ENCODE data around the gene CCND1. TPM values are rescaled to one million over a fixed set of nuclear protein-coding genes. Genes with fewer than 3 reads are reported as not detected.
A peak's percentile ranks its signal among the peaks of the same experiment; 100 is the strongest.

The CCND1 gene
- 82.6 TPM for total RNA-seq

DNA sequence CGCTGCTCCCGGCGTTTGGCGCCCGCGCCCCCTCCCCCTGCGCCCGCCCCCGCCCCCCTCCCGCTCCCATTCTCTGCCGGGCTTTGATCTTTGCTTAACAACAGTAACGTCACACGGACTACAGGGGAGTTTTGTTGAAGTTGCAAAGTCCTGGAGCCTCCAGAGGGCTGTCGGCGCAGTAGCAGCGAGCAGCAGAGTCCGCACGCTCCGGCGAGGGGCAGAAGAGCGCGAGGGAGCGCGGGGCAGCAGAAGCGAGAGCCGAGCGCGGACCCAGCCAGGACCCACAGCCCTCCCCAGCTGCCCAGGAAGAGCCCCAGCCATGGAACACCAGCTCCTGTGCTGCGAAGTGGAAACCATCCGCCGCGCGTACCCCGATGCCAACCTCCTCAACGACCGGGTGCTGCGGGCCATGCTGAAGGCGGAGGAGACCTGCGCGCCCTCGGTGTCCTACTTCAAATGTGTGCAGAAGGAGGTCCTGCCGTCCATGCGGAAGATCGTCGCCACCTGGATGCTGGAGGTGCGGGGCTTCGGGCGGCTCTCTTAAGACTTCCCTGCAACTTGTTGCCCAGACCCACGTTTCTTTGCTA lies at the start of gene CCND1:
Gene CCND1 (plus strand): TSS at position 162 of the 587 bp plus-strand sequence. CDS start 158 bp downstream, at position 320.
- DNase-seq (ENCODE audit: low spot score), result peak; percentile 88

DNA sequence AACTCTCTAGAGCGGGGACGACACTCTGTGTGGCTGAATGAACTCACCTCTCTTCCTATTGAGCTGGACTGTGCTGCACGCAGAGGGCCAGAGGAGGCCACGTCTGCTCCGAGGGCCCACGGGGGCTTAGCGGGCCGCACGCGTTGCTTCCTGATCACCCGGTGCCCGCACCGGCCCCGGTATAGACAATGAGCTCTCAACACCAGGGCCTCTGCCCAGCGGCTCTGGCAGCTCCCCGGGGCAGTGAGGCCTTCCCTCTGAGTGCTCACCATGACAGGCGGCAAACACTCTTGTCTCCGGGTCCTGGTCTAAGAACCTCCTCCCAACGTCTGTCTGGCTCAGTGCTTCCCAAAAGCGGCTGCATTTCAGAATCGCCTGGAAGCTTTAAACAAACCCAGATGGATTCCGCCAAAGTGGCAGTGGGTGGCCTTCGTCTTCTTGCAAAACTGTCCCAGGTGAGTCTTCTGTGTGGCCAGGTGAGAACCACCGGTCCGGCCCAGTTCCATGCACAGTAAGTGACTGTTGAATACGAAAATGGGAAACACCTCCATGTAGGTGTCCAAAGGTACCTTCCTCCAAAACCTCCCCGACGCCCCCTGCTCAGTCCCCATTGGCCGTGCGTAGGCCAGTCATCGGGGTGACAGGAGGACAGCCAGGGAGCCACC lies 47.8 kb upstream of the CCND1 start:
- ATAC-seq (no peak), DNase-seq (ENCODE audit: low spot score) (no peak)

More for the DNA sequence above, at the start of gene CCND1:
- peak; percentile 53 for ATAC-seq

DNA sequence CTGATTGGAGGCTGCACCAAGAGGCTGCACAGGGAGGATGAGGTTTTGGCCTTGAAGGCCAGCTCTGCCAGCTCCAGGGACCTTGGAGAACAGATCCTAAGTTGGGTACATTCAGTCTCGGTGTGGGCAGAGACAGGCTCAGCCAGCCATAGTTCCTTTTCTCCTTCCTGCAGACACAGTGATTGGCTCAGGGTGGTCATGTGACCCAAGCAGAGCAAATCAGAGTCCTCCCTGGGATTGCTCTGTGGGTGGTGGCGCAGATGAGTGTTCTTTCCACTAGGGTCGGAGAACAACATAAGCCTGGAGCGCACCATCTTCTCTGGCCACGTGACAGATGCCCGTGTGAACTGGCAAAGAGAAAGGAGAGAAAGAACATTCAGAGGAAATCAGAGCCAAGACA lies 47.1 kb upstream of the CCND1 start:
- ATAC-seq, result no peak
- DNase-seq (ENCODE audit: low spot score), result no peak

DNA sequence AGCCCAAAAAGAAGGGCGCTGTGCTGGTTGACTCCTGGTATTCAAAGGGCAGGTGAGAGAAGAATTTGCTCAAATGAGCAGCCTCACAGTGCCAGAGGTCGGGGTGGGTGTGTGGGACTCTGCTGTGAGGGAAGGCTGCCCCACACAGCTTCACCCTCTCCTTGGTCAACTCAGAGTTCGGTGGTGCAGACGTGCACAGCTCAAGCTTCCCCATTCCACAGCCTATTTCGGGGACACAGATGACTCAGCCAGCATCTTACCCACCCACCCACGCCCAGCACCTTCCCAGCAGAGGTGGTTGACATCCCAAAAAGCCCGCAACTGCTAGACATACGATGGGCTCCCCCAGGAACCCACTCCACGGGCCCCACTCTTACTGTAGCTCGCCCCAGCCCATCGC lies 46.5 kb upstream of the CCND1 start:
- no peak for DNase-seq (ENCODE audit: low spot score)
- no peak for ATAC-seq

DNA sequence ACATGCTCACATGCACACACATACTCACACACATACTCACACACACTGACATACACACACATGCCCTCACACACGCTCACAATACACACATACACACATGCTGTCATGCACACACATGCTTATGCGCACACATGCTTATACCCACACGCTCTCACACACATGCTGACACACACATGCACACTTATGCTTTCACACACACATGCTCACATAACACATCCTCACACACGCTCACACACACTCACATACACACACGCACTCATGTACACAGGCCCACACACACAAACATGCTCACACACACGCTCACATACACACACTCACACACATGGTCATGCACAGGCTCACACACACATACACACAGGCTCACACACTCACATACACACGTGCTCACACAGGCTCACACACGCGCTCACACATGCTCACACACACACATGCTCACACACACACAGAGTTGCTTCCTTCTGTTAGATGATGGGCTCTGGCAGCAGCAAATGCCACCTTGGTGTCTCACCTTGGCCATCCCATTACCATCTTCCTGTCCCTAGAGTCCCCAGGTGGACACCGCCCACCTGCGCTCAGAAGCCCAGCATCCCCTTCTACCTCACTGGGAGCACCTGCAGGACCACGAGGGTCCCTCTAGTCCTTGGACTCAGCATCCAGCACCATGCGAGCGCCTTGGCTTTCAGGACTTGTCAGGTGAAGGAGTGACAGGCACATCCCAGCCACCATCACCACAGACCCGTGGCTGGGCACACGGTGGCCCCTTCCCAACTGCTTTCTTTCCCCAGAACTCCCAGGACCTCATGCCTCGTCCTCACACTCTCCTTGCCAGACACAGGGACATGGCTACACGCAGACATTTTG lies 44.9 kb upstream of the CCND1 start:
- DNase-seq (ENCODE audit: low spot score), result no peak
- ATAC-seq, result no peak

DNA sequence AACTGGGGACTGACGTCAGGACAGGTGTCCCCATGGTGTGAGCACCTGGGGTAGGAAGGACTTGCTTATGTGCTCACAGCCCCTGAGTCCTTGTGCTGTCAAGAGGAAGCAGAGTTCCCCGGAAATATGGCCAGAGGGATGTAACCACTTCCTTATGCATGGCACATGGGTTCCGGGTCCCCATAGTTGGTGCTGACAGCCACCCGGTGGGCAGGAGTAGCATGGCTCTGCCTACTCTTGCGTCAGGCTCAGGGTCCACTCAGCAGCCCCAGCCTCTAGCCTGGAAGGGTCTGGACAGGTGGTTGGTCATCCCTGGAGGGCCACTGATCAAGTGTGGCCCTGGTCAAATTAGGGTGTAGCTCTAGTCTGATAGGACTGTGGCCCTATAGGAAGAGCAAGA lies 42.8 kb upstream of the CCND1 start:
- no peak for DNase-seq (ENCODE audit: low spot score)
- peak; percentile 53 for ATAC-seq

DNA sequence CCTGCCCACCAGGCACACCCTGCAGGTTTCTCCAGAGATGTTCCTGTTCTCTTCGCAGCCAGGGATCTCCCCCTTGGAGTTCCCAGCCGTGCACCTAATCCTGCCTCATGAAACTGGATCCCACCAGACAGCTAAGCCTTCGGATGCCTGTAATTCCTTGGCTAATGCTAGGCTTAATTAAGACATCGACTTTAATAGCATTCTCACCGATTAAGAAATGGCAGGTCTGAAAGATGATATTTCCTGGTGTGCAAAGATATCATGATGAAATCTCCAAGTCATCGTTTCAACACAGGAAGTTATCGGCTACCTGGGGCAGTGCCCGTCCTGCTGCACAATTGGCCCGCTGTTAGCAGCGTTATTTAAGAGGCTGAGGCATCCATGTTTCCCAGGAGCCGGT lies 41.5 kb upstream of the CCND1 start:
- ATAC-seq, result no peak
- no peak for DNase-seq (ENCODE audit: low spot score)

DNA sequence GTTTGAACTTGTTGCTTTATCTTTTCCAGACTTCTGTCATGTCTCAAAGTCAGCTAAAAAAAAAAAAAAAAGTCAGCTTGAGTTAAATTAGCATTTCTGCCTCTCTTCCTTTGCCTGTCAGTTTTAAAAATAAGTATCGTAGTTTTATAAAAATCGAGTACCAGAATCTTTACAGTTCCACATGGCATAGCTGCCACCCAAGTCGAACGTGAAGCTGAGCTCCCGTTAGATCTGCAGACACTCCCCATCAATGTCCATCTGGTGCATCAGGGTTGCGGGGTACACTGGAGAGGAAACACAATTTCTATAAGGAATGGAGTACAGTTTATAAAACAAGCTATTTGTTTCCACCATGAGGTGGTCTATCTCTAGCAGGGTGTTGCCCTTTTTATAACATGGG lies 41.0 kb upstream of the CCND1 start:
- no peak for DNase-seq (ENCODE audit: low spot score)
- no peak for ATAC-seq

DNA sequence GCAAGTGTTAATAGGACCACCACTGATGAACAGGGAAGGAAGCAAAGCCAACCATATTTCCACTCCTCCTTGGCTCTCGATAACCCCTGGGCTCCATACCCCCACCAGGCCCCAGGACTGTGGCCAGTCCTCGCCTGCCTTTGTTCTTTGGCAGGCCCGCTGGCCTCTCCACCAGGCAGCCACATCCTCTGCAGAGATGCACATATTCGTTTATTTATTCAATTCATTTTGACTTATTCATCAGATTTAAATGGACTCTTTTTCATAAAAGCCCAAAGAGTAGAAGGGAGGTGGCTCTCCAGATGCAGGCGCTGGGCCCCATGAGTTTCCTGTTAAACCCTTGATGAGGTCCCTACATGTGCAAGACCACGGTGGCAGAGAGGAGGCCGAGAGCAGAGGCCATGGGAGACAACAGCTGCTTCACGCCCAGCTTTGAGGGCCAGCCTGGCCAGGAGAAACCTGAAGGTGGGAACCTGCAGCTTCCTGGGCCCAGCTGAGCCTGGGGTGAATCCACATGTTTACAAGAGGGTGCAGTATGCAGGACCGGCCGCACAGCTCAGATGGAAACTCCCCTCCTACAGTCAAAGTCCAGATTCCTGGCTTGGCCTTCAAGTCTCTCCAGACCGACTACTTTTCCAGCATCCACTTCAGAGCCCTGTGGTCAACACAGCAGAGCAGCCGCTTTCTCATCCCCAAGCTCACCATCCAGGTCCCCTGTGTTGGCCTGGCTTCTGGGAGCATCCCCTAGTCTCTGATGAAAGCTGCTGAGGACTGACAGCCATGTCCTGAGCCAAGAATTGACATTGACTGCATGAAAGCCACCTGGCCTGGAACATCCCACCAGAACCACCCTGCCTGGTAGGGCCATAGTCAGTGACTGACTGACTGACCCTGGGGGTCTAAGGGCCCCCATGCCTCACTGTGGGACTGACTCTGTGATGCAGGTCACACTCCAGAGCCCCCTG lies 39.7 kb upstream of the CCND1 start:
- no peak for ATAC-seq
- no peak for DNase-seq (ENCODE audit: low spot score)

DNA sequence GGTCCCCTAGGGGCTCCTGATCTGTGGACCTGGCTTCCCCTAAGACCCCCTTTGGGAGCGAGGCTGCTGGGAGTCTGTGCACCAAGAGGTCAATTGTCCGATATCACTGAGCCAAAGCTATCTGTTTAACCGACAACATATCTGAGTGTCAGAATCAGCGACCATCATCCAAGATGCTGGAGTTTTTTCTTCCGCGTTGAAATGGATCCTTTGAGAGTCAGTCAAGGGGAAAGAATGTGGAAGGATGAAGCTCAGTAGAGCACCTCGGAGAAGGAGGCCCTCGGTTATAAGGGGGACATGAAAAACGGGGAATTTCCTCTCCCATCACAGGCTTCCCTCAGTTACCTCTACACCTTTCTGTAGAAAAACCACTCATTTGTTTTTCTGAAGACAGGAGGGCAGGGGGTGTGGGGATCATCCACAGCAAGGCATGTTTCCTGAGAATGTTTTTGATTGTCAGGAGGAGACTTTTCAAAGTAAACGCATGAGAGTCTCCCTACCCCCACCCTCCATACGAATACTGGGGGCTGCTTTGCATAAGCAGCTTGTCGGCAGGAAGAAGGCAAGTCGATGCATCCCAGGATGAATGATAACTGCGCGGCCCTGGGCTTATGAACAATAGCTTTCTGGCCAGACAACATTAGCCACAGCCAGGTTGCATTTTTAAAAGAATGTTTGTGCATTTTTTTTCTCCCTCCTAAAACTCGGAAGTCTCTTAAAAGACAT lies 37.7 kb upstream of the CCND1 start:
- DNase-seq (ENCODE audit: low spot score) (no peak), ATAC-seq (no peak)

DNA sequence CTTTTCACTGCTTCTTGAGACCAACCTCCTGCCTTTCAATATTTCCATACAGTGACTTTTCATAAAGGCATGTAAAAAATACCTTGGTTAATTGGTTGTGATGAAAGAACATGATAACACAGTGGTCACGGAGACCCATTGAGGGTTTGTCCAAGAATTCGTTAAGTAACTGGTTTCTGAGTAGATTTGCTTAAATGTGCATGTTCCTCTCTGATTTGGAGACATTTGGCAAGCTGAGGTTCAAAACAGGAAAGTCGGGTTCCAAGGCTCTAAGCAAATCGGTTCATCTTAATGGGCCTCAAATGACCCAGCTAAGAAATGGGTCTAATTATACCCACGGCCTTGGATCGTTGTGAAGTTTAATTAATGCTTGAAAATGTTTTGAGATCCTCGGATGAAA lies 36.9 kb upstream of the CCND1 start:
- ATAC-seq (no peak), DNase-seq (ENCODE audit: low spot score) (no peak)

DNA sequence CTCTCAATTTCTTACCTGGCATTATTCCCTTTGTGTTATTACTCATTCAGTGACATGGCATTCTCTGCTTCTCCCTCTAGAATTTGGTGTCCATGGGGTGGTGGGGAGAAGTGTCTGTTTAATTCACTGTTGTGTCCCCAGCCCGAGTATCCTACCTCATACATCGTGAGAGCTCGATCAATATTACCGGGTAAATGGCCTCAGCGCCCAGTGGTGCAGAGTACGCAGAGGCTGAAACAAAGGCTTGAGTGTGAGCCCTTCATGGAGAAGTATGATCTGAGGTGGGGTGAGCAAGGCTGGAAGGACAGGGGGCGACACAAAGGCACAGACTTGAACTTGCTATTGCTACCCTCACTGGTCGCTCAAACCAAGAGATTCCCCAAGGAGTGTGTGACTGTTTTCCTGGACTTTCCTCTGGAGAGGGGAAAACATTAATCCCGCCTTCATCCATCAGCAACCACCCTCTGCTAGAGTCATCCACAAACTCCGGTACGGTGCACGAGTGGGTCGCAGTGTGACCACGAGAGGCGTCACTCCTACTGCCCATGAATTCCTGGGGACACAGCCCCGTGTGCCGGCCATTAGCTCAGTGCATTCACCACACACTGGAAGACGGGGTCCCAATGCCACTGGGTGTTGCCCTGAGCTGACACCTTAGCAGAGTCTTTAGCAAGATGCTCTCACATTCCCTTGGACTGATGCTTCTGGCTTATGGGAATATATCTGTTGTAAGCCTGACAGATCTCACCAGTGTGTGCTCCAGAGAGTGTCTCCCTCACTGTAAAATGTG lies 35.0 kb upstream of the CCND1 start:
- DNase-seq (ENCODE audit: low spot score), result peak; percentile 33
- ATAC-seq, result no peak

DNA sequence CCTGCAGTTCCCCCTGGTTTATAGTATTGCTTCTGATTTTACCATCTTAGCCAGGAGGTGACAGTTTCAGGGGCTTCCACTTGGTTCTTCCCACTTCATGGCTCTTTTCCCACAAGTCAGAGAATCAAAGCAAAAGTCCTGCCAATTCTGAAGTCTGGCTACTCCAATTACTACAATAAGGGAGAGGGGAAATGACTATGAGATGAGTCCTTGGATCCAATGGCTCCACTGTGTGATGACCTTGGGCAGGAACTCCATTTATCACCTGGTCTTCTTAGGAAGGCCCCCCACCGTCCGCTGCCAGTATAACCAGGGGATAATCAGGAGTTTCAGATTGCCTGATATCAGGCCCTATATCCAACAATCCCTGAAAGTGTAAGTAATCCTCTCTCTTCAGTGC lies 31.6 kb upstream of the CCND1 start:
- DNase-seq (ENCODE audit: low spot score) (no peak), ATAC-seq (no peak)

DNA sequence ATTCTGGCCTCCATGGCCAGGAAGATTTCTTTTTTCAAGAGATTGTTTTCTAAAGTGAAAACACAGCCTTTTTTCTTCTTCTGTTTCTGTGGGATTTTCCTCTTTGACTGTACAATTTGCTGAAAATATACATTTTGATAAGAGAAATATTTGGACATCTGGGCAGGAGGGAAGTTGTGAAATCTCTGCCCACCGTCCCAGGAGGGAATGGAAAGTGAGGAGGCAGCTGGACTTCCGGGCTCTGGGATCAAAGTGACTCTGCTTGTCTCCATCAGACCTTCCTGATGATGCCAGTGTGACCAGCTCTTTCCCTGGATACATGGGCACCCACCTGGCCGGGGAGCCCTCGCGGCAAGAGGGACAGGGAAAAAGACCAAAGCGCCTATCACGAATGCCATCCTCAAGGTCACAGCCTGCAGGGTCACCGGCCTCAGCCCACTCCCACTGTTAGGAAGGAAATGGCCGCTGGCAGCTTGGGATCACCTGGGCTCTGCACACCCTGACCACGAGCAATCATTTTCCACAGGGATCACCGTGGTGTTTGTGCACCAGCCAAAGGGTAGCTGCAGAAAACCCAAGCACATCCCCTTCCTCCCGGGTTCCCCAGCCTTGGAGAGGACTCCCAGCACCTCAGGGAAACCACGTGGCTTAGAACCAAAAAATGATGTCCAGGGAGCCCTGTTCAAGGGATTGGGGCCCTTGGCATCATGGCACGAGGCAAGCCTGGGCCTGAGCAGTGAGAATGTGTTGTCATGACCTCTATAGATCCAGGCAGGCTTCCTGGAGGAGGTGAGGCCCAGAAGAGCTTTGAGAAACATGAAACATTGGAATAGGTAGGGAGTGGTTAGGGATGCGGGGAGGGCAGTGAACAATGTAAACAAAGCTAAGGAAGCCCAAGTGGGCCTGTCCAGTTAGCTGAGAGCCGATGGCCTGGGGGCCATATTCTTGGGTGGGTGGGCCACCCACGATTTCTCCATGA lies 29.1 kb upstream of the CCND1 start:
- no peak for DNase-seq (ENCODE audit: low spot score)
- ATAC-seq, result no peak

DNA sequence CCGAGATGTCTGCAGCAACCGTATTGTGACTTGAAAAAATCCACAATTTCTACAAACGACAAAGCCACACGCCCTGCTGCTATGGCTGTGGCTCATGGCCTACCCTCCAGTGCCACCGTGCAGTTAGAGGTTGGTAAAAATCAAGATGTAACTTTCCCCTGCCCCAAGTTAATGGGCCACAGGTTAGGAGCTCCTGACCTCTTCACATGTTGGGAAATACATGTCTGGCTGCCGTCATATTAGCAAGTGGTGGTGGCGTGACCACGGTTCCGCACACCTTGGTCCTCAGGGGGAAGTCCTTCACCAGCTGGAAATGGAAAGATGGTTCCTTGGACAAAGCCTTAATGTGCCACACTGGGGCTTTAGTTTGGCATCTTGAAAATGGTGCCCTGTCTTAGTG lies 27.4 kb upstream of the CCND1 start:
- DNase-seq (ENCODE audit: low spot score), result no peak
- ATAC-seq, result no peak

DNA sequence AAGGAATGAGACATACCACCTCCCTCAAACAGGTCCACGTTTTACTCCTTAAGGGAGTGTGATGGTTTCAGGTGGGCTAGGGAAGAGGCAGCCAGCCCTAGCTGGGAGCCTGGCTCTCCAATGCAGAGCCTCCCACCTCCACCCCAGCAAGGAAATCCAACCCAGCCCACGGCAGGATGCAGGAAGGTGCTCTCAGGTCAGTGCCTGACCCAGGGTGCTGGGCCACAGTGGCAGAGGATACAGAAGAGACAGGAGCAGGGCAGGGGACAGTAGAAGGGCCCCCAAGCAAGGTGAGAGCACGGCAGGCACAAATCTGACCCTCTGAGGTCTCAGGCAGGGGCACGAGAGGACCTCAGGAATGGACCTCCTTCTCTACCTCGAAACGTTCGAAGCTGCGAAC lies 26.9 kb upstream of the CCND1 start:
- no peak for ATAC-seq
- DNase-seq (ENCODE audit: low spot score), result no peak

DNA sequence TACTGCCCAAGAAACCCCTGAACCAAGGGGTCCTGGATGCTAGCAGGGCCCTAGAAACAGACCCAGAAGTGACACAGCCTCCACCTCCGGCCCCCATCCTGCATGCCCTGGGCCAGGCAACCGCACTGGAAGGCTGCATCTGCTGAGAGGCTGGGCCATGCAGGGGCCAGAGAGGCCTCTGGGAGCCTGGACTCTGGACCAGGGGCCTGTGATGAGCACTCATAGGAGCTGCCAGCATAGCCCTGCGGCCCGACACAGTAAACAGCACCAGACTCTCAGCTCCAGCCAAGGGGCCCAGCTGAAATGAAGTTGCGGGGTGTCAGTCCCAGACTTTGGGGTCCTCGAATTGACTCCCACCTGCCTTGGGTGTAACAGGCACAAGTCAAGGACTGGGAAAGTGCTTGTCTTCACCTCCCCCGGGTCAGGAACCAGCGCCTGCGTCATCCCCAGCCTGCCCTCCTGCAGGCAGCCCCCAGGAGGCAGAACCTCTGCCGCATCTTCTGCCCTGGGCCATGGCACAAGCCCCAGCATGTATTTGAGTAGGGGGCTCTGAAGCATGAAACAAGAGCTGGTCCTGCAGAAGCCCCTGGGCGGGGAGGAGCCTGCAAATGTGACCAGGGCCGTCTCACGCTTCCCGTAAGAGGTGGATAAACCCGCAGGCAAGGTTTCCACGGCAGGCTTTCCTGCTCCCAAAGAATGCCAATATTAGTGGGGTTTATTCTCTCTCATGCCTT lies 25.2 kb upstream of the CCND1 start:
- DNase-seq (ENCODE audit: low spot score), result no peak
- peak; percentile 94 for ATAC-seq

DNA sequence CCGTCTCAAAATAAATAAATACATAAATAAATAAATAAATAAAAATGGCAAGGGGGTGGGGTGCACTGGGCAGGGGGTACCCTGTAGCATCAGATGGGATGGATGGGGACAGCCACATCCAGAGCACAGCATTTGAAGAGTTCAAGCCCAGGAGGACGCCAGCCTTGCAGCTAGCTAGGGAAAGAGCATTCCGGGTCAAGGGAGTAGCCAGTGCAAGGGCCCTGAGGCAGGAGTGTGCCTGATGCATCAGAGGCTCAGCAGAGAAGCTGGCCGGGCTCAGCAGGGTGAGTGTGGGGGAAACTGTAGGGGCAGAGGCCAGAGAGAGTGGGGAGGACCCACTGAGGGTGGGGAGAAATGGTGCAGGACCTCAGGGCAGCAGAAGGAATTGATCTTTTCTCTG lies 23.7 kb upstream of the CCND1 start:
- no peak for ATAC-seq
- no peak for DNase-seq (ENCODE audit: low spot score)
